GM12874 (cell line): ENCODE data around the gene POLDIP3.

Experiments used
- CTCF ChIP-seq: IDR thresholded peaks from 2 replicates; pipeline ENCODE4 v1.5.1; 2011; ENCODE audit warnings: low read depth, mild to moderate bottlenecking, control low read depth, low read length, moderate library complexity; ENCODE audit not compliant: insufficient read depth

Gene POLDIP3

DNA sequence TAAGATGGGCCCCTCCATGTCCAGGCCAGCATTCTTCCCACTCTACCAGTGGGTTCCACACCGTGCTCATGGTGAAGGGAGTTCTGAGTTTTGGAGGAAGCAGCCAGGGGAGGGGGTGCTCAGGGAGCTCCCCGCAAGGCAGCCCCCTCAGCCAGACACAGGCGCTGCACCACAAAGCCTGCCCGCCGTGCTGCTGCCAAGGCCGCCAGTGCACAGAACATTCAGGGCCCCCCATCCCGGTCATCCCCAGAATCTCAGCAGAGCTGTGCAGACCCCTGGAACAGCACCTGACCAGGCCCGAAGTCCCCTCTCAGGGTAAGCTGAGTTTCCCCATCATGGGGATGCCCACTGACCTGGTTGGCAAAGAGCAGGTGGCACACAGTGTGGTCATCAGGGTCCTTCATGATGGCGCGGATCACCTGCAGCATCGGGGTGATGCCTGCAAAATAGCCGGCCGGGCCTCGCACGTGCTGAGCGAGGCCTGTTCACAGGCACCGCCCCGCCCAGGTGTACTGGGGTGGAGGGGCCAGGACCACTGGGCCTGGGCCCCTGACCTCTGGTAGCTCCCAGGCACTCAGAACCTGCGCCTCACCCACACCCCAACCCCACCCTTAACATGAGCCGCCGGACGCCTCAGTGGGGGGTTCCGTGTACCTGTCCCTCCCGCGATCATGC is 12.4 kb upstream of the POLDIP3 start:
- no peak for TF ChIP-seq CTCF

DNA sequence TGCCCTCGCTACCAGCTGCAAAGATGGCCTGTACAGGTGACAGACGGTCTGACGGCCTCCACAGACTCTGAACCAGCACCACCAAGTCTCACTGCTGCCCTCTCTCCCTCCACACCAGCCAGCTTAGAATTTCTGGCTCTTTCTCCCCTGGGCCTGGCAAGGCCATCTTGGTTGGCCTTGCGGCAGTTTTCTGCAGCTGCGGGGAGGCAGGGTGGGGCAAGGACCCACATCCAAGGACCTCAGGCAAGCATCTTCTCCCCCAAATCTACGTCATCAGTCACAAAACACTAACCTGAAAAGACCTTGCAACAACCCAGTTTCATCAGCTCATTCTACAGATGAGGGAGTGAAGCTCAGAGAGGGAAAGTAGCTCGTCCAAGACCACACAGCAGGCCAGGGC is 11.7 kb upstream of the POLDIP3 start:
- TF ChIP-seq CTCF = no peak

DNA sequence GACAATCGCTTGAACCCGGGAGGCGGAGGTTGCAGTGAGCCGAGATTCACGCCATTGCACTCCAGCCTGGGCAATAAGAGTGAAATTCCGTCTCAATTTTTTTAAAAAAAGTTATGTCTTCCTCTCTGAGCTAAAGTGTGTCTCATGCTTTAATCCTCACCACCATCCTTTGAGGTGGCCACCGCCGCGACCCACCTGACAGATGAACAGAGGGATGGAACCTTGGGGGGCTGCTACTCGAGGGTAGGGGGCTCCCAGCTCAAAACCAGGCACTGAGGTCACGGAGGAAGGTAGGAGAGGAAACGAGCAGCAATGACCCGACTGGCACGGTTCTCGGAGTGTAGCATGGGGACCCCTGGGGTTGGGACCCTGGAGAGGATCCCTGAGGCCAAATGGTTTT is 10.7 kb upstream of the POLDIP3 start:
- no peak for TF ChIP-seq CTCF

GRCh38 chr22:42624551-42625106 is 9.9 kb upstream of the POLDIP3 start:
- no peak for TF ChIP-seq CTCF

DNA sequence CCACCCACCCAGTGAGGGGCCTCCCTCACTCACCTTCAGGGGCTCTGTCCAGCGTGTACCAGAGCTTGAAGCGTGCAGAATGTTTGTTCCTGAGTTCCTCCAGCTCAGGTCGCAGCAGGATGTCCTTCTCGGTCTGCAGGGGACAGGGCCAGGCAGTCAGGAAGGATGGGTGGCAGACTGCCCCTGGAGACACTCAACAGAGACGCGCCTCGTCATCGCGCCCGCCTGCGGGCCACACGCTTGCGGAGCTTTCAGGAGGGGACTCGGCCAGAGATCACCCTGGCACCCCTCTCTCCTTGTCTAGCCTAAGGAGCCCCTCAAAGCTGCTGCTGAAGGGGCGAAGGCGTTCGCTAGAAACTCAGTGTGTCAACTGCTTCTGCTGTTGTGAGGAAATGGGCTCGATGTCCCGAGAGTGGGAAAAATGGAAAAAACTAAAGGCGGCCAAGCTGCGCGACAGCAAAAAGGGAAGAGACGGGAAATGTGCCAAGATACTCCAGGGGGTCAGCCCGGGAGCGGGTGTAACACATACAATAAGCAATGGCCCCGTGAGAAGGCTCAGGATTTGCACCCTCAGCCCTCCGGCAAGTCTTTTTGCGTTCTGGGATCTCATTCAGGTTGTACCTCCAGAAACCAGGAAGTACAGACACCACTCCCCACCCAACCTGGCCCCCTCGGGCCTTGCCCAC is 9.2 kb upstream of the POLDIP3 start:
- no peak for TF ChIP-seq CTCF

DNA sequence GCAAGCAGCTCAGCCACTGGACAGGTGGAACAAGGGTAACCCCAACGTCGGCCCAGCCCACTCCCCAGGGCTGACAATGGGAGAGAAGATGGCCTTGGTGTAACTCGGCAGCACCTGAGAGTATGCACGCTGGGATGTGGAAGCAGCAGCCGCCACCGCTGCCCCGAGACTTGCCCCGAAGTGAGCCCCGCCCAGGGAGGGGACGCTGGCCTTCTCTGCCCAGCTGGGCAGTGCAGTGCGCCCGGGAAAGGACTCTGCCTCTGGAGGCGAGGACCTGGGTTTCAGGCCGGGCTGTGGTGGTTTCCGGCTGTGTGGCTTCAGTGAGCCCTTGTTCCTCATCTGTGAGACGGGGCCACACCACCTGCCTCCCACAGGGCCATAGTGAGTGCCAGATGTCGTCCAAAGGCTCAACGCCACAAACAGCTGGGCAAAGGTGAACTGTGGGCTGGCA is 8.6 kb upstream of the POLDIP3 start:
- TF ChIP-seq CTCF = no peak

DNA sequence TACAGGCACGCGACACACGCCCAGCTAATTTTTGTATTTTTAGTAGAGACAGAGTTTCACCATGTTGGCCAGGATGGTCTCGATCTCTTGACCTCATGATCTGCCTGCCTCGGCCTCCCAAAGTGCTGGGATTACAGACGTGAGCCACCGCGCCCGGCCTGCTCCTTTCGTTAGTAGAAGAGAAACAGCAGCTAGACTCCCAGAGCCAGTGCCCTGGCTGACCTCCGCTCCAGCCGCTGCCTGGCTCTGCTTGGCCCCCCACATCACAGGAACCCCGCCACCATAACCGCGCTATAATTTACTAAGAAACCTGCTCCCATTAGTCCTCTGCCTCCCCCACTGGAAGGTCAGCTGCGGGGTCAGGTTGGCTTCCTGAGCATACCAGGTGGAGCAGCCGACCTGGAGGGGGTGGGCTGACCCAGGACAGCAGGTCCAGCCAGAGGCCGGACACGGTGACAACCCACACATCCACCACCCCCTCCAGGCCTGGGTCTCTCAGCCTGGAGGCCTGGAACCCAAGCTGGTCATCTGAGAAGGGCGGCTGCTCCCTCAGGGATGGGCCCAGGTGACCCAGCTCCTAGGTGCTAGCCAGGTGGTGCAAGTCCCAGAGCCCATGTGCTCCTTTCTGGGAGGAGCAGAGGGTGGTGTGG is 7.5 kb upstream of the POLDIP3 start:
- TF ChIP-seq CTCF = no peak
